HepG2 (cell line): Measurements from ENCODE around the gene ZCCHC10. TPM values are rescaled to one million over a fixed set of nuclear protein-coding genes. Genes with fewer than 3 reads are reported as not detected.

ENCODE experiments used
- ATAC-seq: fragments of 200-7000 bp; cut with Tn5 transposase; 3 replicates; pipeline ENCODE4 v1.9.1; 2020; ENCODE audit warnings: mild to moderate bottlenecking, moderate library complexity
- BruUV-seq: library from RNA; stranded (reverse); fragments of 400-500 nt; replicated peaks from 2 replicates; lab custom pipeline; 2021; lab: Mats Ljungman, UMichigan
- CTCF ChIA-PET: fragments of 300-600 bp; formaldehyde crosslinking; extraction: SDS; loops from one replicate; lab custom pipeline; 2021; ENCODE audit warnings: low total read pairs, inconsistent platforms, low intra/inter-chr PET ratio; lab: Yijun Ruan, JAX
- POLR2A ChIA-PET: fragments of 350-600 bp; sonication (Branson Sonifier 250); formaldehyde crosslinking; loops from one replicate; lab custom pipeline; 2020; ENCODE audit warnings: antibody characterized with exemption, inconsistent platforms; lab: Yijun Ruan, JAX
- DNase-seq: peaks from one replicate; pipeline ENCODE4 v3.0.0-alpha.2; 2015; ENCODE audit warnings: low spot score
- FAIRE-seq: peaks from 3 replicates; lab custom pipeline; 2011; peaks lifted over from hg19 to GRCh38; lab: Jason Lieb, UNC
- H2AFZ ChIP-seq: one replicate; pipeline ENCODE4 v1.6.1; 2011; ENCODE audit warnings: low read length, inconsistent platforms
- H3K27ac ChIP-seq: fragments of 300-600 bp; 3 replicates; pipeline ENCODE4 v1.8.0; 2011; ENCODE audit warnings: mixed run types, mild to moderate bottlenecking, mixed read lengths, low read length, inconsistent platforms; ENCODE audit not compliant: insufficient read depth; ENCODE audit errors: extremely low read length
- H3K27me3 ChIP-seq, 2 experiments: fragments of 200-600 bp in 1 of 2; 2 replicates in 1 of 2; 3 replicates in 1 of 2; pipeline versions ENCODE4 v1.6.0 to v1.8.0; 2011; ENCODE audit warnings: low read length in 2 of 2, mild to moderate bottlenecking in 2 of 2, moderate library complexity in 2 of 2, inconsistent platforms in 1 of 2; ENCODE audit not compliant: insufficient read depth in 2 of 2, control insufficient read depth in 1 of 2
- H3K36me3 ChIP-seq, 2 experiments: fragments of 200-600 bp in 1 of 2; replicated peaks in 1 of 2; 2 replicates in 1 of 2; 3 replicates in 1 of 2; pipeline versions ENCODE4 v1.5.1 to v1.8.0; 2011; ENCODE audit warnings: low read length in 2 of 2, inconsistent platforms in 1 of 2; ENCODE audit not compliant: insufficient read depth in 2 of 2, control insufficient read depth in 1 of 2
- H3K4me1 ChIP-seq: 2 replicates; pipeline ENCODE4 v1.5.1; 2012; ENCODE audit warnings: low read length, inconsistent platforms; ENCODE audit not compliant: insufficient read depth
- H3K4me2 ChIP-seq: 2 replicates; pipeline ENCODE4 v1.6.0; 2011; ENCODE audit warnings: low read depth, low read length, inconsistent platforms
- H3K4me3 ChIP-seq, 3 experiments: fragments of 200-600 bp in 1 of 3; sonication (generic), shearing (Covaris generic) in 1 of 3; replicated peaks in 1 of 3; 2 replicates each; pipeline ENCODE4 v1.5.1; 2011 to 2016; ENCODE audit warnings: low read length in 3 of 3, inconsistent platforms in 2 of 3, low read depth in 2 of 3, mild to moderate bottlenecking in 2 of 3, control low read depth in 1 of 3, mixed read lengths in 1 of 3; ENCODE audit not compliant: insufficient read depth in 1 of 3
- H3K79me2 ChIP-seq: one replicate; pipeline ENCODE4 v1.6.1; 2011; ENCODE audit warnings: low read length, inconsistent platforms; ENCODE audit not compliant: insufficient read depth
- H3K9ac ChIP-seq: 2 replicates; pipeline ENCODE4 v1.6.0; 2011; ENCODE audit warnings: mild to moderate bottlenecking, low read depth, low read length, inconsistent platforms; ENCODE audit not compliant: insufficient read depth
- H3K9me3 ChIP-seq: 2 replicates; pipeline ENCODE4 v1.5.1; 2012; ENCODE audit warnings: mild to moderate bottlenecking, low read length
- H4K20me1 ChIP-seq: 2 replicates; pipeline ENCODE4 v1.6.0; 2011; ENCODE audit warnings: inconsistent platforms, mild to moderate bottlenecking, low read length, moderate library complexity; ENCODE audit not compliant: insufficient read depth
- PTBP1 ChIP-seq: fragments of 200-400 bp; formaldehyde crosslinking; IDR thresholded peaks from 2 replicates; pipeline ENCODE4 v1.6.1; 2018; ENCODE audit warnings: low read length, low read depth; ENCODE audit not compliant: poor library complexity, severe bottlenecking
- RBFOX2 ChIP-seq: fragments of 200-400 bp; formaldehyde crosslinking; IDR thresholded peaks from 2 replicates; pipeline ENCODE4 v1.6.1; 2017; ENCODE audit warnings: low read depth, mild to moderate bottlenecking, low read length
- RBM22 ChIP-seq: fragments of 200-400 bp; formaldehyde crosslinking; optimal IDR thresholded peaks from 2 replicates; pipeline ENCODE3; 2017; ENCODE audit warnings: mild to moderate bottlenecking, low read length, moderate library complexity
- SOX5 ChIP-seq: IDR thresholded peaks from 2 replicates; pipeline ENCODE4 v1.6.1; 2016; ENCODE audit warnings: borderline replicate concordance
- SP2 ChIP-seq: sonication (generic); formaldehyde crosslinking; IDR thresholded peaks from 2 replicates; pipeline ENCODE4 v1.5.1; 2020; ENCODE audit warnings: mild to moderate bottlenecking, missing genetic modification reagents
- ZNF44 ChIP-seq: sonication (generic); formaldehyde crosslinking; IDR thresholded peaks from 2 replicates; pipeline ENCODE4 v1.5.1; 2020; ENCODE audit warnings: mild to moderate bottlenecking, missing genetic modification reagents
- ZNF550 ChIP-seq: sonication (generic); formaldehyde crosslinking; IDR thresholded peaks from 2 replicates; pipeline ENCODE4 v1.4.0; 2020; ENCODE audit warnings: mild to moderate bottlenecking, missing genetic modification reagents, borderline replicate concordance
- ZNF644 ChIP-seq: IDR thresholded peaks from 2 replicates; pipeline ENCODE4 v1.6.1; 2016; ENCODE audit warnings: low read depth
- ZNF816 ChIP-seq: sonication (generic); formaldehyde crosslinking; IDR thresholded peaks from 2 replicates; pipeline ENCODE4 v1.8.0; 2022; ENCODE audit warnings: missing genetic modification reagents, mild to moderate bottlenecking, borderline replicate concordance
- WGBS: methylation state at CpG from one replicate; pipeline ENCODE4 v1.1.6; 2017; ENCODE audit warnings: low lambda C conversion rate; 5-methylcytosine and 5-hydroxymethylcytosine counted together
- in situ Hi-C: cut with HindIII; loops from 2 replicates; pipeline ENCODE4 v1.10.0; 2017; ENCODE audit warnings: low pct_unique_long_range_greater_than_20kb; ENCODE audit not compliant: extremely low pct_ligation_motif_present
- intact Hi-C: fragments of 100-400 bp; cut with micrococcal nuclease; formaldehyde crosslinking; loops from one replicate; pipeline ENCODE4 v1.10.0; 2022; ENCODE audit not compliant: unreplicated experiment
- polyA plus RNA-seq, 8 experiments: library from polyadenylated mRNA; depleted of rRNA in 3 of 8; stranded (reverse) in 7 of 8; unstranded in 1 of 8; fragments of >200 nt; fragmentation: Illumina TruSeq in 4 of 8; extraction: Trizol in 4 of 8; gene quantifications; 2 replicates each; pipeline versions ENCODE4 v1.2.1 to v1.2.3, GENCODE V29; 2011 to 2016; ENCODE audit warnings: low read depth in 4 of 8, missing spikeins in 1 of 8, mixed read lengths in 1 of 8; ENCODE audit not compliant: insufficient read depth in 1 of 8
- total RNA-seq, 5 experiments: library from RNA; depleted of rRNA; stranded (reverse); fragments of >200 nt; fragmentation: Illumina TruSeq; extraction: Trizol; gene quantifications; 2 replicates each; pipeline ENCODE4 v1.2.3, GENCODE V29; 2016; ENCODE audit warnings: low read depth in 1 of 5
- TF ChIP-seq, protein P1 (sequence below): sonication (generic); formaldehyde crosslinking; IDR thresholded peaks from 2 replicates; pipeline ENCODE4 v1.9.0; 2021; ENCODE audit warnings: missing genetic modification reagents, borderline replicate concordance

The ZCCHC10 gene
- total and polyA plus RNA-seq, 2 of the 13 experiments (the other 11 are each of a cell fraction or from before 2014, with no cell fraction given): 40.7 to 48.2 TPM

DNA sequence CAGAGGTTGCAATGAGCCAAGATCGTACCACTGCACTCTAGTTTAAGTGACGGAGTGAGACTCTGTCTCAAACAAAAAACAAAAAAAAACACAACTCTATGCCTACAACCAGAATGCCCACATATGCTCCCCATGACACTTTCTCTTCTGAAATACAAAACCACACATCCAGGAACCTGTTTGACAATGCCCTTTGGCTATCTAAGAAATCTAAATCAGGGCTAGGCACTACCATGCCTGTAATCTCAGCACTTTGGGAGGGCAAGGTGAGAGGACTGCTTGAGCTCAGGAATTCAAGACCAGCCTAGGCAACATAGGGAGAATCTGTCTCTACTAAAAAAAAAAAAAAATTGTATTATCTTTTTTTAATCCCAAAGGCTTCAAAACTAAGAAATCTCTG is 73.5 kb downstream of the ZCCHC10 start:
- no peak overlapping the region for H3K4me3 ChIP-seq
- H3K4me1 ChIP-seq: peaks cover 32% of the 10 kb centered on the region
- BruUV-seq: no TSS peak
- intact Hi-C loops (no loop called here), in situ Hi-C loops (loop anchor here (10.0 kb wide), 1 partner anchor 132 kb away; no protein-coding TSS in a partner anchor)
- ChIA-PET CTCF (no interaction called here), POLR2A (no interaction called here)
- no peaks in the 10 kb centered on the region for H3K9me3 ChIP-seq
- no peak for ATAC-seq
- no peak overlapping the region for H3K4me2 ChIP-seq
- no peaks in the 10 kb centered on the region for H3K27me3 ChIP-seq
- TF ChIP-seq ZNF44 (CRISPR knock-in tag) (no peak), PTBP1 (no peak), RBM22 (no peak), SP2 (no peak), RBFOX2 (no peak), ZNF816 (CRISPR knock-in tag) (no peak), ZNF644 (CRISPR knock-in tag) (no peak), SOX5 (CRISPR knock-in tag) (no peak), ZNF550 (no peak)
- TF ChIP-seq, protein P1, sequence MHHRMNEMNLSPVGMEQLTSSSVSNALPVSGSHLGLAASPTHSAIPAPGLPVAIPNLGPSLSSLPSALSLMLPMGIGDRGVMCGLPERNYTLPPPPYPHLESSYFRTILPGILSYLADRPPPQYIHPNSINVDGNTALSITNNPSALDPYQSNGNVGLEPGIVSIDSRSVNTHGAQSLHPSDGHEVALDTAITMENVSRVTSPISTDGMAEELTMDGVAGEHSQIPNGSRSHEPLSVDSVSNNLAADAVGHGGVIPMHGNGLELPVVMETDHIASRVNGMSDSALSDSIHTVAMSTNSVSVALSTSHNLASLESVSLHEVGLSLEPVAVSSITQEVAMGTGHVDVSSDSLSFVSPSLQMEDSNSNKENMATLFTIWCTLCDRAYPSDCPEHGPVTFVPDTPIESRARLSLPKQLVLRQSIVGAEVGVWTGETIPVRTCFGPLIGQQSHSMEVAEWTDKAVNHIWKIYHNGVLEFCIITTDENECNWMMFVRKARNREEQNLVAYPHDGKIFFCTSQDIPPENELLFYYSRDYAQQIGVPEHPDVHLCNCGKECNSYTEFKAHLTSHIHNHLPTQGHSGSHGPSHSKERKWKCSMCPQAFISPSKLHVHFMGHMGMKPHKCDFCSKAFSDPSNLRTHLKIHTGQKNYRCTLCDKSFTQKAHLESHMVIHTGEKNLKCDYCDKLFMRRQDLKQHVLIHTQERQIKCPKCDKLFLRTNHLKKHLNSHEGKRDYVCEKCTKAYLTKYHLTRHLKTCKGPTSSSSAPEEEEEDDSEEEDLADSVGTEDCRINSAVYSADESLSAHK: no peak
- H3K9ac ChIP-seq: no peak overlapping the region
- no peak for DNase-seq
- no peak for FAIRE-seq
- 96% methylated on average over 2 of the region's 2 CpGs for WGBS
- peaks cover 56% of the 10 kb centered on the region for H4K20me1 ChIP-seq
- peaks cover 88% of the 10 kb centered on the region for H3K79me2 ChIP-seq
- no peak overlapping the region for H3K27ac ChIP-seq
- peaks cover 7 to 26% of the 10 kb centered on the region in 2 experiments; a peak in 4 of 5 replicates for H3K36me3 ChIP-seq
- no peak overlapping the region for H2AFZ ChIP-seq
